Glutamatergic neuron (in vitro differentiated cells): ENCODE measurements around the gene SMOC2. TPM values are rescaled to one million over a fixed set of nuclear protein-coding genes. Genes with fewer than 3 reads are reported as not detected.

Experiments used
- DNase-seq: peaks from one replicate; pipeline ENCODE4 v3.0.0; 2022
- H3K27ac Mint-ChIP-seq: one replicate; pipeline ENCODE4 v1.8.0; 2020; ENCODE audit warnings: mild to moderate bottlenecking, mixed read lengths, inconsistent platforms; ENCODE audit not compliant: unreplicated experiment
- H3K27me3 Mint-ChIP-seq: one replicate; pipeline ENCODE4 v1.8.0; 2020; ENCODE audit warnings: mild to moderate bottlenecking, moderate library complexity, mixed read lengths, inconsistent platforms; ENCODE audit not compliant: unreplicated experiment
- H3K36me3 Mint-ChIP-seq: one replicate; pipeline ENCODE4 v1.8.0; 2020; ENCODE audit warnings: mild to moderate bottlenecking, mixed read lengths, inconsistent platforms; ENCODE audit not compliant: unreplicated experiment
- H3K4me1 Mint-ChIP-seq: one replicate; pipeline ENCODE4 v1.8.0; 2020; ENCODE audit warnings: mild to moderate bottlenecking, low read depth, mixed read lengths, inconsistent platforms; ENCODE audit not compliant: unreplicated experiment
- H3K4me3 Mint-ChIP-seq: one replicate; pipeline ENCODE4 v1.8.0; 2020; ENCODE audit warnings: mild to moderate bottlenecking, mixed read lengths, inconsistent platforms; ENCODE audit not compliant: unreplicated experiment
- H3K9me3 Mint-ChIP-seq: one replicate; pipeline ENCODE4 v1.8.0; 2020; ENCODE audit warnings: mild to moderate bottlenecking, moderate library complexity, mixed read lengths, inconsistent platforms; ENCODE audit not compliant: unreplicated experiment
- CTCF ChIP-seq: fragments of 200-600 bp; sonication (generic); IDR thresholded peaks from one replicate; pipeline ENCODE4 v1.5.0; 2021; ENCODE audit not compliant: partially characterized antibody, unreplicated experiment
- total RNA-seq: library from RNA; stranded (reverse); fragmentation: NEBNext Ultra II Directional; extraction: Animal tissue kit (Norgen Biotek cat#: 25700); gene quantifications from one replicate; pipeline ENCODE4 v1.2.1, GENCODE V29; 2021; ENCODE audit not compliant: unreplicated experiment

The SMOC2 gene
- total RNA-seq, 1 donor from 2014 or later: 0.44 TPM

DNA sequence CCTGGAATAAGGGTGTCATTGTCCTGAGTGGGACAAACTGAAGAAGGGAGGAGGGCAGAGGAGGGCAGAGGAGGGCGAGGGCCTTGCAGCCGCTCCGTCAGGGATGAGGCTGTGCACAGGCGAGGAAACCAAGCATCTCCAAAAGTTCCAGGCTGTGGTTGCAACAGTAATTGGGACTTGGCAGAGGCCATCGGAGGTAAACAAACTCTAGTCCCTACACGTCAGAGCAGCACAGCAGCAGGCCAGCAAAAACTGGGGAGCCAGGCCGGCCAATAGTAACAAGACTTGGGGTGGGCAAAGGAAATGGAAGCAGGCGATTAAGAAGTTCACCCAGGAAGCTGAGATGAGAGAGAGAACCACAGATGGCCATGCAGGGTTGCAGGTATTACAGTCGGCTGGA, 142.8 kb downstream of the SMOC2 start:
- Mint-ChIP-seq H3K36me3 (no peaks in the 10 kb centered on the region), H3K27ac (no peak overlapping the region), H3K4me1 (no peaks in the 10 kb centered on the region), H3K4me3 (no peak overlapping the region), H3K9me3 (no peaks in the 10 kb centered on the region), H3K27me3 (peaks cover 2% of the 10 kb centered on the region)
- no peak for TF ChIP-seq CTCF
- DNase-seq: no peak

DNA sequence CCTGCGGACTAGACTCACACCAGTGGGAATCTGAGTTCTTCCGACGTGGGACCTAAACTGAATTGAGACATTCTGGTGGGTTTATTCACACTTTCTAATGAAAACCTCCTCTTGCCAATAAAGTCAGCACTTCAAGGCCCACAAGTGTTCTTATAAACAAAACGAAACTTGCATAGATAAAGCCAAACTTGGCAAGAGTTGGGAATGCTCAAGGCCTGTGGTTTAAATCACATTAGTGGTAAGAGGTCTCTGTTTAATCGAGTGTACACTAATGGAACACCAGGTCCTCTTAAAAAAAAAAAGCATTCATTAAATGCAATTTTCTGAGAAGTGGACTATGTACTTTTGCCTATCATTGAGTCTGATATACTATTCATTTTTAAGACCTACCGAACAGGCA, 143.3 kb downstream of the SMOC2 start:
- no peaks in the 10 kb centered on the region for H3K4me1 Mint-ChIP-seq
- DNase-seq: no peak
- no peak overlapping the region for H3K4me3 Mint-ChIP-seq
- H3K9me3 Mint-ChIP-seq: no peaks in the 10 kb centered on the region
- H3K36me3 Mint-ChIP-seq: no peaks in the 10 kb centered on the region
- no peak for TF ChIP-seq CTCF
- H3K27ac Mint-ChIP-seq: no peak overlapping the region
- peaks cover 2% of the 10 kb centered on the region for H3K27me3 Mint-ChIP-seq

DNA sequence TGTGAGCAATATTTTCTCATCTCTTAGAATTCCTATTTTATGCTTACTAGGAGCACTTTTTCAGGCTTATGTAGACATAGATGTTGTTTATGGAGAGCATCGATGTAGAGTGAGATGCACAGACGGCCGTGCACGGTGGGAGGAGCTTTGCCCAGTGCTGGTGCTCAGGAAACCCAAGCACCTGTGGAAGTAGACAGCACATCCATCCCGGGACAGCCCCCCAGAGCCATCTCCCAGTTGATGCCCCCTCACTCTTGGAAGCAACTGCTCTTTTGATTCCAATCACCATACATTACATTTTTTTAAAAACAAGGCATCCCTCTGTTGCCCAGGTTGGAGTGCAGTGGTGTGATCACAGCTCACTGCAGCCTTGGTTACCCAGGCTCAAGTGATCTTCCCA, 143.7 kb downstream of the SMOC2 start:
- Mint-ChIP-seq H3K4me1 (no peaks in the 10 kb centered on the region), H3K36me3 (no peaks in the 10 kb centered on the region), H3K9me3 (no peaks in the 10 kb centered on the region), H3K27ac (no peak overlapping the region), H3K27me3 (peaks cover 2% of the 10 kb centered on the region), H3K4me3 (no peak overlapping the region)
- no peak for DNase-seq
- no peak for TF ChIP-seq CTCF

DNA sequence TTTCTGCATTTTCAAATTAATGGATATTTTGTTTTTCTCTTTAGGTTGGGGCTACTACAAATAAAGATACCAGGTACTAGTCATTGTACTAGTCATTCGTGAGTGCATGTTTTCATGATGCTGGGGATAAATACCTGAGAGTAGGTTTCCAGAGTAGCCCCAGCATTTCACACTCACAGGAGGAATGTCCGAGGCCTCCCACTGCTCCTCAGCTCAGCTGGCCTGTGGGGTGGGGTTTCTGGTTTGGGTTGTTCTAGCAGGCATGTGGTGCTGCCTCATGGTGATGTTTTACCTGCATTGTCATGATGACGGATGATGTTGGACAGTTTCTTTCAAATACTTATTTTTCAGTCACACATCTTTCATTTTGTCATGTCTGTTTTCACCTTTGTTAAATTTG, 144.5 kb downstream of the SMOC2 start:
- no peak for TF ChIP-seq CTCF
- Mint-ChIP-seq H3K27ac (no peak overlapping the region), H3K36me3 (no peaks in the 10 kb centered on the region), H3K27me3 (peaks cover 2% of the 10 kb centered on the region), H3K9me3 (no peaks in the 10 kb centered on the region), H3K4me3 (no peak overlapping the region), H3K4me1 (no peaks in the 10 kb centered on the region)
- DNase-seq: no peak

DNA sequence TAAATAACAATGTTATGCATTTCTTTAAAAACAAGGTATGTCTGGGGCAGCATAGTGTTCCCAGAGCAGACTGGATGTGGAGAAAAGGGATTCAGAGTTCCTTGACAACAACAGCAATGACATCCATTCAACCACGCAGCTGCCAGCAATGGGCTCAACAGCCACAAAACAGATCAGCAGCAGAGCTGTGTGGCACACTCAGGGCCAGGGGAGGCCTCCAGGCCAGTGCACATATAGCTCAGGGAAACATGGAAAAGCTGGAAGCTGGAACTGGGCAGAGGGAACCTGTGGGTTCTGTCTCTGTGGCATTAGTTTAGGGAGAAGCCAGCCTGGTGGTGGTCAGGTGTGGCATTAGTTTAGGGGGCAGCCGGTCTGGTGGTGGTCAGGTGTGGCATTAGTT, 148.3 kb downstream of the SMOC2 start:
- DNase-seq: no peak
- H3K27me3 Mint-ChIP-seq: peaks cover 2% of the 10 kb centered on the region
- no peaks in the 10 kb centered on the region for H3K36me3 Mint-ChIP-seq
- no peak overlapping the region for H3K27ac Mint-ChIP-seq
- no peak overlapping the region for H3K4me3 Mint-ChIP-seq
- no peaks in the 10 kb centered on the region for H3K4me1 Mint-ChIP-seq
- H3K9me3 Mint-ChIP-seq: peaks cover 2% of the 10 kb centered on the region
- no peak for TF ChIP-seq CTCF
